ENCODE results near the gene GARNL3. TPM values are rescaled to one million over a fixed set of nuclear protein-coding genes. Genes with fewer than 3 reads are reported as not detected.

The GARNL3 gene
- total RNA-seq, 1 donor, result 5.8 TPM

DNA sequence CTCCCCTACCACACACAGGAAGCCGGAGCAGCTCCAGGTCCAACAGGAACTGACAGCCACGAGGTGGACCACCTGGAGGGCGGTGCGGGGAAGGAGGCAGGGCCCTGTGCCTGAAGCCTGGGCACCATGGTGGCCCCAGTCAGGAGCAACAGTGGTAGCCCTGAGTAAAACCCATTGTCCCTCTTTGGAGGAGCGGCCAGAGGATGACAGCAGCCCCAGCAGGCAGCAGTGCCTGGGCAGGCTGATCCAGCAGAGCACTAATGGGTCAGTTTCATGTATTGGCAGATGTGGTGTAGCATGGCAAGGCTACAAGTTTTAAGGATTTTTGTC, 47.7 kb upstream of the GARNL3 start:
- Histone ChIP-seq H3K9me3 (ENCODE audit: low read depth, low read length) (no peaks in the 10 kb centered on the region), H3K4me3 (ENCODE audit: insufficient read depth, low read length) (no peak overlapping the region), H2AFZ (ENCODE audit: low read length) (no peak overlapping the region), H3K27ac (ENCODE audit: low read depth, low read length) (no peak overlapping the region), H4K20me1 (ENCODE audit: insufficient read depth, low read length) (no peaks in the 10 kb centered on the region), H3K27me3 (ENCODE audit: insufficient read depth, low read length) (peaks cover 43% of the 10 kb centered on the region), H3K79me2 (ENCODE audit: insufficient read depth, low read length) (no peaks in the 10 kb centered on the region), H3K4me1 (ENCODE audit: insufficient read depth, low read length) (peaks cover 11% of the 10 kb centered on the region), H3K36me3 (ENCODE audit: insufficient read depth, low read length) (no peaks in the 10 kb centered on the region), H3K4me2 (ENCODE audit: insufficient read depth, low read length) (no peak overlapping the region)
- no peak for DNase-seq (ENCODE audit: insufficient read length, low spot score, missing footprints)
- TF ChIP-seq, protein P1, sequence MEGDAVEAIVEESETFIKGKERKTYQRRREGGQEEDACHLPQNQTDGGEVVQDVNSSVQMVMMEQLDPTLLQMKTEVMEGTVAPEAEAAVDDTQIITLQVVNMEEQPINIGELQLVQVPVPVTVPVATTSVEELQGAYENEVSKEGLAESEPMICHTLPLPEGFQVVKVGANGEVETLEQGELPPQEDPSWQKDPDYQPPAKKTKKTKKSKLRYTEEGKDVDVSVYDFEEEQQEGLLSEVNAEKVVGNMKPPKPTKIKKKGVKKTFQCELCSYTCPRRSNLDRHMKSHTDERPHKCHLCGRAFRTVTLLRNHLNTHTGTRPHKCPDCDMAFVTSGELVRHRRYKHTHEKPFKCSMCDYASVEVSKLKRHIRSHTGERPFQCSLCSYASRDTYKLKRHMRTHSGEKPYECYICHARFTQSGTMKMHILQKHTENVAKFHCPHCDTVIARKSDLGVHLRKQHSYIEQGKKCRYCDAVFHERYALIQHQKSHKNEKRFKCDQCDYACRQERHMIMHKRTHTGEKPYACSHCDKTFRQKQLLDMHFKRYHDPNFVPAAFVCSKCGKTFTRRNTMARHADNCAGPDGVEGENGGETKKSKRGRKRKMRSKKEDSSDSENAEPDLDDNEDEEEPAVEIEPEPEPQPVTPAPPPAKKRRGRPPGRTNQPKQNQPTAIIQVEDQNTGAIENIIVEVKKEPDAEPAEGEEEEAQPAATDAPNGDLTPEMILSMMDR (IDR thresholded peaks at IDR 0.05; ENCODE audit: extremely low read depth, low read depth, low read length), result no peak

DNA sequence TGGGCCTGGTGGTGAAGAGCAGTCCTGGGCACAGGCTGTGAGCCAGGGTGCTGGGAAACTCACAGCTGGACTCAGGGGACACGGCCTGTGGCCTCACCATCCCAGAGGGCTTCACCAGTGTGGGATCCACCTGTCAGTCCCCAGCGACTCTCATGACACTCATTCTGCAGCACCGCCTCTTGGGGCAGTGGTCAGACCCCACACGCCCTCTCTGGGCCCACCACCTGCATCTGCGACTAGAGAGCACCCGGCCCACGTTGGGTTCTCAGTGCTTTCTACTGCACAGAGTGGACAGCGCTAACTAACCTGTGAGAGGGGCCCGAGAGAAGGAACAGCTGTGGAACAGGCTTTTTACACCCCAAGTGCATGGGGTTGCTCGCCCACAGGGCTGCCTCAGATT, 45.8 kb upstream of the GARNL3 start:
- Histone ChIP-seq H3K4me2 (ENCODE audit: insufficient read depth, low read length) (no peak overlapping the region), H3K9me3 (ENCODE audit: low read depth, low read length) (no peaks in the 10 kb centered on the region)

DNA sequence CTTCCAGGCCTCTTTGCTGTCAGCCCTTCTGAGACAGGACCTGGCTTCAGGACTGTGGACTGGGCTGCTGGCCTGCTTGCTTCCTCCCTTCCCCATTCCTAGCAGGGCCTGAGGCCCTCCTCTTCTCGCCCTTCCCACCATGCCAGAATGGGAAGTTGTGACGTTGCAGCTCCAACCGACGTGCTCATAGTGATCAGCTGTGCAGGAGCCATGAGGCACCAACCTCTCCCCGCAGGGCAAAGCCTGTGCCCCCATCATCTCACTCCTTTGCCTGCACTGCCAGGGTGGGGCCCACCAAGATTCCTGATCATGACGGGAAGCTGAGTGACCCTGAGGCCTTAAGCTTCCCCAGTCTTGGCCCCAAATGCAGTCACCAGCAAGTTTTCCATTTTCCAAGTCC, 45.1 kb upstream of the GARNL3 start:
- Histone ChIP-seq H4K20me1 (ENCODE audit: insufficient read depth, low read length) (no peaks in the 10 kb centered on the region), H3K4me2 (ENCODE audit: insufficient read depth, low read length) (no peak overlapping the region), H3K4me1 (ENCODE audit: insufficient read depth, low read length) (peaks cover 8% of the 10 kb centered on the region), H3K4me3 (ENCODE audit: insufficient read depth, low read length) (no peak overlapping the region), H3K36me3 (ENCODE audit: insufficient read depth, low read length) (no peaks in the 10 kb centered on the region), H3K27ac (ENCODE audit: low read depth, low read length) (no peak overlapping the region), H2AFZ (ENCODE audit: low read length) (no peak overlapping the region), H3K27me3 (ENCODE audit: insufficient read depth, low read length) (peaks cover 56% of the 10 kb centered on the region), H3K9me3 (ENCODE audit: low read depth, low read length) (no peaks in the 10 kb centered on the region), H3K79me2 (ENCODE audit: insufficient read depth, low read length) (no peaks in the 10 kb centered on the region)
- no peak for DNase-seq (ENCODE audit: insufficient read length, low spot score, missing footprints)
- TF ChIP-seq, protein P1 (IDR thresholded peaks at IDR 0.05; ENCODE audit: extremely low read depth, low read depth, low read length), result no peak

More for the DNA sequence above, 45.8 kb upstream of the GARNL3 start:
- Histone ChIP-seq H3K27ac (ENCODE audit: low read depth, low read length) (no peak overlapping the region), H3K4me3 (ENCODE audit: insufficient read depth, low read length) (no peak overlapping the region), H4K20me1 (ENCODE audit: insufficient read depth, low read length) (no peaks in the 10 kb centered on the region), H3K27me3 (ENCODE audit: insufficient read depth, low read length) (peaks cover 52% of the 10 kb centered on the region), H3K4me1 (ENCODE audit: insufficient read depth, low read length) (peaks cover 11% of the 10 kb centered on the region), H3K79me2 (ENCODE audit: insufficient read depth, low read length) (no peaks in the 10 kb centered on the region), H3K36me3 (ENCODE audit: insufficient read depth, low read length) (no peaks in the 10 kb centered on the region), H2AFZ (ENCODE audit: low read length) (no peak overlapping the region)
- DNase-seq (ENCODE audit: insufficient read length, low spot score, missing footprints), result no peak
- TF ChIP-seq, protein P1 (IDR thresholded peaks at IDR 0.05; ENCODE audit: extremely low read depth, low read depth, low read length), result no peak

DNA sequence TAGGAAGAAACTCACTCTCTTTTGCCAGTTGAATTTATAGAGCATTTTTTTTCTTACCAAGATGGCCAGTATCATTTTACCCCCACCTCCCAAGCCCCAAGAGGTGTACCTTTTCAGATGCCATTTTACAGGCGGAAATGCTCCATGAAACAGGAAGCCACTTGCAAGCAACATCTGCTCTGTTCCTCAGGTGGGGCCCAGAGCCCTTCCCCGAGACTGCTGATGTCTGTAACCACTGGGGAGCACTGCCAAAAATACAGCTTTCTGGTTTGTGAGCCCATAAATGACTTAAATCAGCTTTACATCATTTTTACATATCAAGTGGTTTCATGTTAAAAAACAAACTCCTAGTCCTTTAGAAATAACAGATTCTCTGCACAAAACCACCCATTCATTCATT, 42.9 kb upstream of the GARNL3 start:
- TF ChIP-seq, protein P1 (IDR thresholded peaks at IDR 0.05; ENCODE audit: extremely low read depth, low read depth, low read length), result no peak
- no peaks in the 10 kb centered on the region for H3K36me3 ChIP-seq (ENCODE audit: insufficient read depth, low read length)
- H3K79me2 ChIP-seq (ENCODE audit: insufficient read depth, low read length), result no peaks in the 10 kb centered on the region
- peaks cover 2% of the 10 kb centered on the region for H4K20me1 ChIP-seq (ENCODE audit: insufficient read depth, low read length)
- peaks cover 49% of the 10 kb centered on the region for H3K27me3 ChIP-seq (ENCODE audit: insufficient read depth, low read length)
- no peak overlapping the region for H3K27ac ChIP-seq (ENCODE audit: low read depth, low read length)
- DNase-seq (ENCODE audit: insufficient read length, low spot score, missing footprints), result no peak
- no peak overlapping the region for H3K4me3 ChIP-seq (ENCODE audit: insufficient read depth, low read length)
- no peaks in the 10 kb centered on the region for H3K9me3 ChIP-seq (ENCODE audit: low read depth, low read length)
- H2AFZ ChIP-seq (ENCODE audit: low read length), result no peak overlapping the region
- no peaks in the 10 kb centered on the region for H3K4me1 ChIP-seq (ENCODE audit: insufficient read depth, low read length)
- no peak overlapping the region for H3K4me2 ChIP-seq (ENCODE audit: insufficient read depth, low read length)

All from osteoblast (primary cell).